ENCODE results near the gene WDR26.
"Not testable (repeated sequence)": the region's sequence is repeated elsewhere in the genome, so short reads cannot be mapped to it uniquely, and the experiment has no call there.

WDR26 gene

GRCh38 chr1:224343679-224344078 lies 90.9 kb downstream of the WDR26 start:
- no peak for DNase-seq

- DNase-seq = not testable (repeated sequence)
Measured at GRCh38 chr1:224340453-224341384, 93.9 kb downstream of the WDR26 start.

GRCh38 chr1:224339442-224340033 lies 95.1 kb downstream of the WDR26 start:
- DNase-seq = no peak

- peak; percentile 97 for DNase-seq
Measured at GRCh38 chr1:224338150-224338838, 96.3 kb downstream of the WDR26 start.
